GM18502 (cell line): Measurements from ENCODE around the gene PRXL2A.

Source experiments
- ATAC-seq: cut with Tn5 transposase; IDR thresholded peaks from one replicate; pipeline ENCODE4 v1.9.1; 2021; ENCODE audit warnings: mild to moderate bottlenecking; ENCODE audit not compliant: unreplicated experiment, poor library complexity

Gene PRXL2A

DNA sequence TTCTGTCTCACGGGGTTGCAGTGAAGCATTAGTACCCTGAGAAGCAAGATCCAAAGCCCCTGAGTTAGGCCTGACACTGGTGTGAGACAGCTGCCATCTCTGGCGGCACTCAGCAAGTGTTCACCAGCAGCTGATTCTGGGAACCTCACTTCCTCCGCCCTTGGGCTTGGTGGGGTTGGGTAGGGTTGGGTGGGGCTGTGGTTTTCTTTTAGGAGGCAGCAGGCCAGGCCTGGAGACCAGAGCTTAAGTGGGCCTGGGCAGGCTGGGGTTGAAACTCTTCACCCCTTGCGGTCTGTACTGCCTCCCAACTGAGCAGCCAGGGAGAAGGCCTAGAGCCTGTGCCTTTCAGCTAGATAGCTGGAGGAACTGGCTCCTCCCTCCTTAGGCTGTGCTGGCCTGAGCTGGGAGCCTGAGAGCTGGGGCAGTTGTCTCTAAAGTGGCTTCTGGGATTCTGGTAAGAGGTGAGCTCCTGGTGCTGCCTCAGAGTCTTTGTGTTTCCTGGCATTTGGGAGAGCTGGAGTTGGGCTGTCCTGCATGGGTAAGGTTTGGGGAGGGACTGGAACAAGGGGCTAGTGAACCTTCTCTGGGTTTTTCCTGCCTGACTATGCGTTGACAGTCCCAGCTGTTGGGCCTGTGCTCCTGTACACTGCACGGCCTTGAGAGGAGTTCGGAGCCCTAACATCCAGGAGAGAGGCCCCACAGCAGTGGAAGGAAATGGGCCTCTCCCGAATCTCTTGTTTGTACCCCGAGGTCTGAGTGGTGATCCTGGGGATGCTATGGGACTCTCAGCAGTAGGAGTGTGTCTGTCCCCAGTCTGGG, 50.9 kb downstream of the PRXL2A start:
- peak; percentile 55 for ATAC-seq

DNA sequence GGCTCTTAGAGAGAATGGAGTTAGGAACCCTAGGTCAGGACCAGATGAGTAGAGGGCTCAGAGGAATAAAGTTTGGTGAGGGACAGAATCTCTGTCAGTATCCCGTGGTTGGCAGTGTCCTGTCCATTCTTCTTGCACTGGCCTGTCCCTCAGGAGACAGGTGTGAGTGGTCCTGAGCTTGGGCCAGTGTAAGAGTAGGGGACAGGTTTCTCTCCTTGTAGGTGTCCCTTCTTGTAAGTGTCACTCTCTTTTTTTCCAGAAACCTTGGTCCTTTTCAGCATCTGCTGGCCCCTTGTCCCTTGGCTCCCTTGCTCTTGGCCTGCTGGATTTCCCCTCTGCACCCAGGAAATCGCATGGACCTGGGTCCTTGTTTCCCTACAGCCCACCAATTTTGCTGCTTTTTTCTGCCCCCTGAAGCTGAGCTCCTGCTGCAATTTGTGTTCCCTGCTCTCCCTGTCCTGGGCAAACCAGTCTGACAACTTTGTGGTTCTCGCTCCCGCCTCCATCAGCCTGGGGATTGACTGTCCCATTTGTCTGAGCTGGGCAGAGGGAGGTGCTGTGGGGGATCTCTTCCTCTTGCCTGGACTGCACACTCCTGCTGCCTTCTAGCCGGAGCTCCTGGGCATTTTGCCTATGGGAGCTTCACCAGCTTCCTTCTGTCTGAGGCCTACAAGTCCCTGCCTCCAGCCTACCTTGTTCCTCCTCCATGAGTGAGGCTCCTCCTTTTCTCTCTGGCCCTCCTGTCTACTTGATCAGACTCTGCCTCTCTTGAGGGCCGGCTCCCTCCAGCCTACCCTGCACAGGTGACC, 52.3 kb downstream of the PRXL2A start:
- no peak for ATAC-seq

DNA sequence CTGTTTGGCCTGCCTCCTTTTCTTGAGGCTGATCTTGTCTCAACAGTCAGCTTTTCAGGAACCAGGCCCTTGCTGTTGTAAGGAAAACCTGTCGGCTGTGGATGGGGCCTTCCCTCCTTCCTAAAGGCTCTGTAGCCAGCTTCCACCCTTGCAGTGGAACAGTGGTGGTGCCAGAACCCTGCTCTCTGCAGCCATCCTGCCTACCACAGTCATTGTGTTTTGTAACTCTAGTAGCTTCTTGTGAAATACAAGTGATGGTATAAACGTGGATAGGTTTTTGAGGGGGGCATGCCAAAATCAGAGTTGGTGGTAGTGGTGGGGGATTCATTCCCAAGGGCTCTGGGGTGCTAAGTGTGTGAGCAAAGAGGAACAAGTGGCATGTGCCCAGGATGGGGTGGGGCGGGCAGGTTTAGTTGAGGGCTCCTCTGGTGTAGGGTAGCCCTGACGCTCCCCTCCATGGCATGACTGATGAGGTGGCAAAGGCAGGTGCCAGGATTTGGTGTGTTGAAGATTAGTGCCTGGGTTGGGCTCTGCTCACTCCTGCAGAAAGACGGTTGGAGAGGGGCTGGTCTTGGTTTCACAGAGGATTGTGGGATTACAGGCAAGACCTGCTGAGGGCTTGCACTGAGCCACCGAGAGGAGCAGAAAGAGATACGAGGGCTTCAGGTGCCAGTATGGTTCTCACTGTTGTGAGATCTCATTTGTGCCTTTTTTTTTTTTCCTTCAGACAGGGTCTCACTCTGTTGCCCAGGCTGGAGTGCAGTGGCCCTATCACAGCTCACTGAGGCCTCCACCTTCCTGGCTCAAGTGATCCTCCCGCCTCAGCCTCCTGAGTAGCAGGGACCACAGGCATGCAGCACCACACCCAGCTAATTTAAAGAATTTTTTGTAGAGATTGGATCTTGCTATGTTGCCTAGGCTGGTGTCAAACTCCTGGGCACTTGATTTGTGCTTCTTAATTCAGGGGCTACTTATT, 53.1 kb downstream of the PRXL2A start:
- no peak for ATAC-seq

DNA sequence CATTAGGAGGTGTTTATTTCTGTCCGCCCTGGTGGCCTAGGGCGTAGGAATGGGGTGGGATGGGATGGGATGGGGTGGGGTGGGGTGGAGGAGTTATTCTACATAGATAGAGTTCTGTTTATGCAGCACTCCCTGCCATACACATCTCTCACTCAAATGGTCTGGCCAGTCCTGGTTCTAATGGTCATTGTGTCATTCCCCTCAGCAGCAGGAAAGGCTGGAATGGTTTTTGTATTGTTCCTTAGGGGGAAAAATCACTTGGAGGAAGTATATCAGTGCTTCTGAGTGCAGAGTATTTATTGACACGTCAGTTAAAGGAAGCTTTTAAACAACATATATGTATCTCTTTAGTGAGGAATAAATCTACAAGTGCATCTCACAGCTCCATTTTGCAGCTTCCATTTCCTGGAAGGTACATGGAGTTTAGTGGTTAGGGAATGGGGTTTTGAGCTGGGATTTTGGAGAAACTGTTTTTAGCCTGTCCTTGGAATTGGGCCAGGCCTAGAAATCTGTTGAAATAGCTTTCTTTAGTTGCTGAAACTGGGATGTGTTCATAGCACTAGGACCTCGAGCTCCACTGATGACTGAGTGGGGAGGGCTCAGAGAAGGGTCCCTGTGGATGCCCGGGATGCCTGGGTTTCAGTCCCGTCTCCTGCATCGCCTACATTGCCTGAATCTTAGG, 54.1 kb downstream of the PRXL2A start:
- no peak for ATAC-seq

DNA sequence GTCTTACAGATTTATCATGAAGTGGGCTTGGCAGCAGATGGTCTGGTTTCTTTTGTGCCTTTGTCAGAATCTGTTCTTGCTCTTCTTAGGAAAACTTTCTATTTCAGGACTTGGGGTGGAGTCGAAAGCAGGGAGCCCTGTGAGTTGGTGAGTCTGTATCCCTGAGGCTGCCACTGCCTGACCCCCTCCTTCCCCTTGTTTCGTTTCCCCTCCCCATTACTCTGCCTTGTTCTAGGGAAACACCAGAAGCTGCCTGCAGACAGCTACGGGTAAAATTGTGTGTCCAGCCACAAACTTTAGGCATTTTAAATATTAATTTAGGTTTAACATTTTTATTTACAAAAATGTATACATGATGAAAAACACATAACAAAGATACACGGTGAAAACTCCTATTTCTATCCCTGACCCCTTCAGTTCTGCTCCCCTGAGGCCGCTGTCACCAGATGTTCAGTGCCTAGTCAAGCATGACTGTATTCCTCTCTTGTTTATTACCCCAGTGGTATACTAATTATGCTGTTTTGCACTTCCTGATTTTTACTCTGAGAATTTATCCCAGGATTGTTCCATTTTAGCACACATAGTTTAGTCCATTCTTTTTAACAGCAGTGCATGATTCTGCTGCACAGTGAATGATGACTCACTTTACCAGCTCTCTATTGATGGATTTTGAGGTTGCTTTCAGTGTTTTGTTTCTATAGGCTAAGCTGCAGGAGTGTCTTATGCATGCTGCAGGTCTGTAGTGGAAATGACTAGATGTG, 54.8 kb downstream of the PRXL2A start:
- ATAC-seq = peak; percentile 33

DNA sequence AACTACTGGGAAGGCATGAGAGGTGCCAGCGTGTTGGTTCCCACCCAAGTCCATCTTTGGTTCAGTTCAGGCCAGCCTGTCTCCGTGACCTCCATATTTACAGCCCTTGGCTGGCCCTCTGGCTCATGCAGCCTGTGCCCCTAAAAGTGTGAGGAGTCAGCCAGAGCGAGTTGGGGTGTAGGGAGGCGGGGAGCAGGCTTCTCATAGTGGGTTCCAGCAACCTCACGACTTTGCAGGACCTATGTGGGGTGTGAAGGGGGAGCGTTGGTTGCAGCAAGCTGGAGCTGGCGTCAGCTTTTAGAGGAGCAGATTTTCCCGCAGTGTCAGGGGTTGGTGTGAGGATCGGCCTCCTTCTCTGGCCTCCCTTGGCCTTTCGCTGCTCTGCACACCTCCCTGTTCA, 55.5 kb downstream of the PRXL2A start:
- no peak for ATAC-seq

DNA sequence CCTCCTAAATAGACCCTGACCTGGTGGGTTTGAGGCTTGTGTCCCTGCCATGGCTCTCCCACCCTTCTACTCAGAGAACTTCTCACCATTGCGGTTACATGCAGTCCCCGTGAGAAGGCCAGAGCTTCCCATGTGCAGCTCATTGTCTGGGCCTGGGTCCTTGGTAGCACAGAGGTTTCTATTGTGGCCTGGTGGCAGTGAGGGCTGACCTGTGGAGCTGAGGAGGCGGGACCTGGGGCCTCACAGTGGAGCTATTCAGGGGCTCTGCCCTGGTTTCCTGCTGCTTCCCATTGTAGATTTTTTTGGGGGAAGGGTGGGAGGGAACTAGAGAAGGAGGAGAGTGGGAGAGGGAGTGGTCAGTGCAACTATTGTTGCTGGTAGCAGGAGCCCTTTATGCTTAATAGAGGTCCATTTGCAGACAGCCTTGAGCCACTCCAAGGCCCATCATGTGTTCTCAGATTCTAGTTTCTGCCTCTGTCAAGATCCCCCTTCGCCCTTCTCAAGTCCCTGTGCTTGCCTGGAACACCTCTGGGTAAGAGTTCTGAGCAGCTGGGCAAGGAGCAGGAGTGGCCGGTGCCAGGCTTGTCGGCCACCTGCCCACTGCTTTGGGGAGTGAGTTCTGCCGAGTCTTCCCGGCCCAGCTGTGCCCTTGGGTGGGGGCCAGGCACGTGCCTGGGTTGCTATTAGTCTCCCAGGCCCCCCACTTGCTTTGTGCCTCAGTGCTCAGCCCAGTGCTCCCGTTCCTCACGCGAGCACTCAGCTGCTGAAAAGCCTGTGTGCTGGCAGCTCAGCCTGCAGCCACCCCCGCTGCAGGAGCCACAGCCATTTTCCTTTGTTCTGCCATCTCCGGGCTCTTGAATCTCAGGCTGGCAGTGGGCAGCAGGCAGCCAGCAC, 56.5 kb downstream of the PRXL2A start:
- no peak for ATAC-seq

DNA sequence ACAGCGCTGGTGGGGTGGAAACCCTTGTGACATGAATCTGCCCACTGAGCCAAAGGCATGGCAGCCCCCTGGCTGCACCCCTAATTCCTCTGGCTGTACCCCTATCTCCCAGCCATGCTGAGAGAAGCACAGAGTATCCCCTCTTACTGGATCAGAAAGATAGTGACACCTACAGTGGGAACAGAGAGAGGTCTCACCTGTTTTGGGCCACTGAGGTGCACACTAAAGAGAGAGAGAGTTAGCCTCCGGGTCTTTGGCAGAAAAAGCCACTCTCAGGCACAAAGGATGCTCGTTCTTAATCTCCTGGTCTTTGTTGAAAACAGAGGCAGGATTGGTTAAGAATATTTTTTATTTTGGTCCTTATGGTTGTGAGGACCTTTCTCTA, 57.1 kb downstream of the PRXL2A start:
- no peak for ATAC-seq

DNA sequence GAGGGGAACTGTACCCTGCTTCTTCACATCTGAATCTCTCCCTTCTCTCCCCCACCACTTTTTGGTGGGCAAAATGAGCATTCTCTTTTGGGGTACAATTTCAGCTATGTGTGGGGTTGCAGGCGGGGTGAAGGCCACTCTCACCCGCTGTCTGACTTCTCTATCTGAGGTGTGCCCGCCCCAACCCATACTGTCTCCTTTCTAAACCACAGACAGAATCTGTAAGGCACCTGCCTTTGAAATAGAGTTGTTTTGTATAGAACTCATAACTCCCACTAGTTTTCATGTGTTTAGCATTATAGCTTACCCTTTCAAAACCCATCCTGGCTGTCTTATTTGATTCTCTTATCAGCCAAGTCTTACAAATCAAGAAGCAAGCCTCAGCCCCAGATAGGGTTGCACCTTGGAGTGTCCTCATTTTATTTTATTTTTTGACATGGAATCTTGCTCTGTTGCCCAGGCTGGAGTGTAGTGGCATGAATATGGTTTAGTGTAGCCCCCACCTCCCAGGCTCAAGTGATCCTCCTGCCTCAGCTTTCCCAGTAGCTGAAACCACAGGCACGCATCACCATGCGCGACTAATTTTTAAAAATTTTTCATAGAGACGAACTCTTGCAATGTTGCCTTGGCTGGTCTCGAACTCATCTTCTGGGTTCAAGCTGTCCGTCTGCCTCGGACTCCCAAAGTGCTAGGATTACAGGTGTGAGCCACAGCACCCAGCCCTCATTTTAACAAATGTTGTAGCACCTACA, 57.7 kb downstream of the PRXL2A start:
- ATAC-seq = peak; percentile 43

DNA sequence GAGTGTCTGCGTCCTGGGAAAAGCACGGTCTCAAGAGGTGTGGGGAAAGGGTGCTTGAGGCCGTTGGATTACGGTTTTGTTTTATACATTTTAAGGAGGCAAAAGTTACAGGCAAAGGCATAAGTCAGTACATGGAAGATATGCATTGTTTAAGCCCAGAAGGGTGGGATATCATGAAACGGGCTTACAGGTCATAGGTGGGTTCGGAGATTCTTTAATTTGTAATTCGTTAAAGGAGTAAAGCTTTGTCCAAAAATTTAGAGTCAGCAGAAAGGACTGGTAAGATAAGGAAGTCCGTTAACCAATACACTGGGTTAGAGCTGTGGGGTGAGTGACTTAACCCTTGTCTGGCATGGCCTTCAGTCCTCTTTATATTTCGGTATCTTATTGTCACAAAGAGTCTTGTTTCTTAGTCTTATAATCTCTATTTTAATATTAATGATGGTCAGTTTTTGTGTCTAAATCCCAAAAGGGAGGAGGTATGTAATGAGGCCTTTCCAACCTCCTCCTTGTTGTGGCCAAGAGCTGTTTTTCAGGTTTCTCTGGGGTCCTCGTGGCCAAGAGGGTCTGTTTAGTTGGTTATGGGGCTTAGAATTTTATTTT, 58.5 kb downstream of the PRXL2A start:
- ATAC-seq = no peak

DNA sequence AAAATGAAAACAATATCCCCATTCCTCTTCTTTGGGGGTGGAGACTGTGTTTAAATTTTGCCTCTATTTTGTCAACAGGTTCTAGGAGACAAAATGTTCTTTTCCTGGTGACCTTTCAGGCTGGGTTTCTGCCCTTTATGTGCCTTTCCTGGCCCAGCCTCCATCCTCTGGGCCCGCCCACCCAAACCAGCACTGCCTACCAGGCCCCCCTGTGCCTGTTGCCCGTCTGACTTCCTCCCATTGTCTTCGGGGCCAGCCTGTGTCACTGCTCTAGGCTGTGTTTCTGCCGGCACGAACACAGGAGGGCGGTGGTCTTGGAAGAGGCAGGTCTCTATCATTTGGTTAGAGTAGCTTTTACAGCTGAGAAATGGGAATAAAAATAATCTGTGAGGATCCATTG, 59.7 kb downstream of the PRXL2A start:
- ATAC-seq = no peak

DNA sequence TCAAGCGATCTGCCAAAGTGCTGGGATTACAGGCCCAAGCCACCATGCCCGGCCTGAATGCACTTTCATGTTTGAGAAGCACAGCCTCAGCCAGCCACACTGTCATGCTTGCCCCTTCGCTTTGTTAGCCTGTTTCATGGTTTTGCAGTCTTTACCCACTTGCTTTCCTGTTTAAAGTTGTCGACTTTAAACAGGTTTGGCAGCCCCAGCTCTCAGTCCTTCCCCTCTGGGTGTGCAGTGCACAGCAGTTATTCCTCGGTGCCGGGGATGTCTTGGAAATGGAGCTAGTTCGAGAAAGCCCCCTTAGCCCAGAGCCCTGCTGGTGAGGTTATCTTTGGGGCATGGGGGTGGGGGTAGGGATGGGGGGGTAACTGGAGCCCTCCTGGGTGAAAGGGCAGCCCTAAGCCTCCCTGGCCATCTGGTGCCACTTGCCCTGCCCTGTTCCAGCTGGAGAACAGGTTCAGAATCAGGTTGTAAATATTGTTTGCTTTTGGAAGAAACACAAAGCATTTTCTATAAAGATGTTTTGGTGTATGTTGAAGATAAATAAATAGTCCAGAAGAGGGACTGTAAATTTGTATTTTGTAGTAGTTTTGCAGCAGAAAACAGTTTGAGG, 60.6 kb downstream of the PRXL2A start:
- no peak for ATAC-seq

DNA sequence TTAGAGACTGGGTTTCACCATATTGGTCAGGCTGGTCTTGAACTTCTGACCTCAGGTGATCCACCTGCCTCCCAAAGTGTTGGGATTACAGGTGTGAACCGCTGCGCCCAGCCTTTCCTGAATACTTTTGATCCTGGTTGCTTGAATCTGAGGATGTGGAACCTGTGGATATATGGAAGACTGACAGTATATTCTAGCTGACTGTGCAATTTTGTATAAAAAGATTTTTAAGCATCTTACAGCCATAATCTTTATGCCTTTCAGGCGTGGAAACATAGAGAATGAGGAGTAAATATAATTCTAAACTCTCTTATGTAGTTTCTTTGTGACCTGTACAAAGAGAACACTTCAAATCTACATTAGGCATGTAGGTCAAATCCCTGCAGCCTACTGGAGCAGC, 61.9 kb downstream of the PRXL2A start:
- no peak for ATAC-seq

DNA sequence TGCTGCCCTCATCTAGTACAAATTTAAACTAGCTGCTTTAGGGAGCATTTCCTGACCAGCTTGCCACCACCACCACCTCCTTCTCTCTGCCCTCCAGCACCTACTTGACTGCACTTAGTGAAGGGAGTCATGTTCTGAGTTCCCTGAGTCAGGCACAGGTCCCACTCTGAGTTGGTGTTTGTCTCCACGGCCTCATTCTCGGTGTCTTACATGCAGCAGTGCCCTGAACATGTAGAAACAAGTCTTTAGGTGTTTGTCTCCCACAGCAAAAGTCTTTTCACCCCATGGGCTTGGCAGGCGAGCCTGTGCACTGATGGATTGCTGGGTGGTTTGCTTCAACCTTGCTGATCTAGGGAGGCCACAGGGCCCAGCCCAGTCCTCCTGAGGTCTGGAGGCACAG, 62.6 kb downstream of the PRXL2A start:
- ATAC-seq = no peak

DNA sequence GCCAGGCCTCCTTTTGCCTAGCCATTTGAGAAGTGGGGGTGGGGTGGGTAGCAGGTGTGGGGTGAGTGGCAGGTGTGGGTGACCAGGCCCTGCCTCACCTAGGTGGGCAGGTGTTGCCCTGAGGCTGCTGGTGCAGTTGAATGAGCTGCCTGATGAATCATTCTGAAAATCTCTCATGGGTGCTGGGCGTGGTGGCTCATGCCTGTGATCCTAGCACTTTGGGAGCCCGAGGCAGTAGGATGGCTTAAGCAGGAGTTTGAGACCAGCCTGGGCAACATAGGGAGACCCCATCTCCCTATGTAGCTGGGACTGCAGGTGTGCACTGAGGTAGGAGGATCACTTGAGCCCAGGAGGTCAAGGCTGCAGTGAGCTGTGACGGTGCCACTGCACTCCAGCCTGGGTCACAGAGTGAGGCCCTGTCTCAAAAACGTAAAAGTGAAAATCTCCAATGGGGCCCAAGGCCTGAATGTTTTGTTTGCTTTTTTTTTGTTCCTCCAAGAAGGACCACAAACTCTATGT, 63.4 kb downstream of the PRXL2A start:
- peak; percentile 54 for ATAC-seq

DNA sequence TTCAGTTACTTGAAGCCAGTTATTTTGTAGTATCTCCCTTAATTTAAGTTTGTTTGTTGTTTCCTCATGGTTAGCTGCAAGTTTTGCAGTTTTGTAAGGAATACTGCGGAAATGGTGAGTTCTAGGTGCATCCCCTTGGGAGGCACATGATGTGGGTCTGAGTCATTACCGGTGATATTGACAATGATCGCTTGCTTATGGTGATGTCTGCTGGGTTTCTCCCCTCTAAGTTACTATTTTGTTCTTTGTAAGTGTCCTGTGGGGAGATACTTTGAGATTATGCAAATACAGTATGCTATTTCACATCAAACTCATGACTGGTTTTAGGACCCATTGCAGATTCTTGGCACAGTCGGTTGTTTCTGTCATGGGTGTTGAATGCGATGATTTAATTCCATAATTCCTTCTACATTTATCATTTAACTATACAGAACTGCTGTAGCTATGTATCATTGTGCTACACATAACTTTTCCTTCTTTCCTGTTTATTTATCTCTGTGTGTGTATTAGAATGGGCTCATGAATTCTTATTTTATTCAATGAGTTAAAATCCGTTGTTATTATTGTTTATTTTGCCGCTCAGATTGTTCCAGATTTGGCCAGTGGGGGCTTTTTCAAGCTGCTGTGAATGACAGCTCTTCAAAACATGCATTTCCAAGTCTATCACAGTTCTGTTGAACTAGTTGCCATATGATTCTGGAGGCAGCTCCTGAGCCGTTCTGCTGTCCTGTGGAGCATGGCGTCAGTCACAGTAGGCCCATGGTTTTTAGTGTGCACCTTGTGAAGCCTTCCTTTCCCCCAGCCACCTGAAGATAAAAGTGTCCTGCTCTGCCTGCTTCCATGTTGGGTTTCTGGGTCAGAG, 64.1 kb downstream of the PRXL2A start:
- peak; percentile 93 for ATAC-seq
